Left kidney (tissue), 2 donors: ENCODE measurements around the gene PDCD1. TPM values are rescaled to one million over a fixed set of nuclear protein-coding genes. Genes with fewer than 3 reads are reported as not detected.
"Not testable (repeated sequence)": the region's sequence is repeated elsewhere in the genome, so short reads cannot be mapped to it uniquely, and the experiment has no call there.

Experiments used
- DNase-seq: peaks from one replicate; pipeline ENCODE4 v3.0.0-alpha.2; 2013
- polyA plus RNA-seq: library from polyadenylated mRNA; unstranded; fragments of 120-200 nt; gene quantifications from one replicate; pipeline ENCODE4 v1.2.1, GENCODE V29; 2013; ENCODE audit not compliant: insufficient read length

Gene PDCD1
- polyA plus RNA-seq, 1 donor = 0.13 TPM

- DNase-seq = no peak
These were observed 23.1 kb downstream of the PDCD1 start for GRCh38 chr2:241835611-241836010.

- DNase-seq = no peak
These were observed 24.0 kb downstream of the PDCD1 start for GRCh38 chr2:241834527-241835210.

DNA sequence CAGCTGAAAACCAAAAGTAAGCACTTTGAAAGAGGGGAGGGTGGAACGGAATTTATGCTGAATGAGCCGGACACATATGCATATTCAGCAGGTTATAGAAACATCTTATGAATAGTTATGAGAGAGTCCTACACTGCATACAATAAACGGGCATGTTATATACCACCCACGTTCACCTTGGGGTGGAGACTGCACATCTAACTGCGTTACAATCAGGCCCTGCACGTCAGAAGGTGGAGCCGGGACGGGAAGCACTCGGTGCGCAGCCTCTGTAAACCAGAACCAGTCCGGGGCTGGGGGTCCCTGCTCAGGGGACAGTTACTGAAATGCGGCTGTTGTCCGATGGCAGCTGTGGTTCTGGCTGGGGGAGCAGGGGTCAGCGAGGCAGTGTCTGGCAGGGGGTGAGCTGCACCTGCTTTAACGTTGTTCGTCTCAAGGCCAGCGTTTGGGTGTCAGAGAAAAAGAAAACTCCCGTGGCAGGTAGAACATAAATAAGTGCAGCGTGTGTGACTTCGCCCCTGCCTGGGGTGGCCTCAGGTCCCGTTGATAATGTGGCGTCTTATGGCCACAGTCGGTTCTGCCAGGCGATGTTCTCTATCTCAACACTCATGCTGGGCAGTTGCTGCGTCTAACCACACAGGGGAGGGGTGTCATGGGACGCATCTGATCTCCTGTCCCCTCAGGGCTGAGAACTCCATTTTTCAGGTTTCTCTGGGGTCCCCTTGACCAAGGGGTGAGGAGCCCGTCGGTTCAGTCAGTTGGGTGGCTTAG is 24.8 kb downstream of the PDCD1 start:
- not testable (repeated sequence) for DNase-seq

DNA sequence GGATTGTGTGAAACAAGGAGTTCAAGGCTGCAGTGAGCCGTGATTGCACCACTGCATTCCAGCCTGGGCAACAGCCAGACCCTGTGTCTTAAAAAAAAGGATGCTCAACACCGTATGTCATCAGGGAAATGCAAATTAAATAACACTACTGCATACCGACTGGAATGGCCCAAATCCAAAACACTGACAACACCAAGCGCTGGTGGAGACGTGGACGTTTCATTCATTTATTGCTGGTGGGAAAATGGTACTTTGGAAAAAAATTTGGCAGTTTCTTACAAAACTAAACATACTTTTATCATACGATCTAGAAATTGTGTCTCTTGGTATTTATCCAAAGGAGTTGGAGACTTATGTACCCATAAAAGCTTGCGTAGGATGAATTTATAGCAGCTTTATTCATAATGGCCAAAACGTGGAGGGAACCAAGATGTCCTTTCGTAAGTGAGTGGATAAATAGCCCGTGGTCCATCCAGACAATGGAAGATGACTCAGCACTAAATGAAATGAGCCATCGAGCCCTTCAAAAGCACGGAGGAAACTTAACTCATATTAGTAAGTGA is 25.5 kb downstream of the PDCD1 start:
- no peak for DNase-seq

- DNase-seq = no peak
These were observed 31.3 kb downstream of the PDCD1 start for GRCh38 chr2:241827394-241827793.

GRCh38 chr2:241823531-241824437 is 34.9 kb downstream of the PDCD1 start:
- DNase-seq = not testable (repeated sequence)

DNA sequence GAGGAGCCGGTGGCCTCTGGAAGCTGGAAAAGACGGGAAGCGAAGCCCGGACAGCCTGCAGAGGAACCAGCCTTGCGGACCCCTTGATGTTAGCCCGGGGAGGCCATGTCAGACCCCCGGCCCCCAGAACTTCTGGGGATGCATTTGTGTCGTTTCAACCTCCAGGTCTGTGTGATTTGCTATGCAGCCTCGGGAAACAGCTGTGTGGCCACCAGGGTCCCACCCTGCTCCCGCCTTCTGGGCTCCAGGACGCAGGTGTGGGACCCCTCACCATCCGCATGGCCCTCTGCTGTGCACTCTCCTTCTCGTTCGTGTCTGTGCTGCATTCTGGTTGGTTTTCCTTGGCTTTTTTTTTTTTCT is 36.5 kb downstream of the PDCD1 start:
- DNase-seq = no peak

GRCh38 chr2:241821460-241822263 is 37.0 kb downstream of the PDCD1 start:
- DNase-seq = no peak

GRCh38 chr2:241820625-241821384 is 37.9 kb downstream of the PDCD1 start:
- DNase-seq = no peak

GRCh38 chr2:241819947-241820624 is 38.6 kb downstream of the PDCD1 start:
- DNase-seq = not testable (repeated sequence)

GRCh38 chr2:241818943-241819270 is 39.8 kb downstream of the PDCD1 start:
- no peak for DNase-seq

DNA sequence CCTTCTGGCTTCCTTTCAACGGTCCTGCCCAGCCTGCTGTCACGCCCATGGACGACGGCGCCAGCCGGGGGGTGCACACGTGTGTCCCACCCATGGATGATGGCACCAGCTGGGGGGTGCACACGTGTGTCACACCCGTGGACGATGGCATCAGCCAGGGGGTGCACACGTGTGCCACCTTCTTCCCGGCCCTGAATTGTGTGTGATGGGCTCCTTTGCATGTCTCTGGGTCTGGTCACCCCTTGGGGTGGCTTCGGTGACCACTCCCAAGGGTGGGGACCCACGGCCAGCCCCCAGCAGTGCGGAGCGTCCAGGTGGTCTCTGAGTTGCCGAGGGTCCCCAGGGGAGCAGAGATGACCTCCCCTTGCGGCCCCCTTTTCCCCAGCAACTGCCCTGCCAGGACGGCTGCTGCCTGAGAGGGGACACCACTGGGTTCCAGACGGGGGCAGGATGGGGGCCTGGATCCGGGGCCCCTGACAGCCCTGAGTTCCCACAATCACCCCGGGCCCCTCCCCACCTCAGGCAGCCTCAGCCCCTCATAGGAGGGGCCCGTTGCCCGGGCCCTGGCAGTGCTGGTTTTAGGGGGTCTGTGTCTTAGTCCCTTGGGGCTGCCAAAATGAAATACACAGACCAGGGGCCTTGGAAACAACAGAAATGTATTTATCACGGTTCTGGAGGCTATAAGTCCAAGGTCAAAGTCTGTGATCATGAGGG is 40.3 kb downstream of the PDCD1 start:
- no peak for DNase-seq

- not testable (repeated sequence) for DNase-seq
These were observed 40.9 kb downstream of the PDCD1 start for GRCh38 chr2:241817821-241818215.

DNA sequence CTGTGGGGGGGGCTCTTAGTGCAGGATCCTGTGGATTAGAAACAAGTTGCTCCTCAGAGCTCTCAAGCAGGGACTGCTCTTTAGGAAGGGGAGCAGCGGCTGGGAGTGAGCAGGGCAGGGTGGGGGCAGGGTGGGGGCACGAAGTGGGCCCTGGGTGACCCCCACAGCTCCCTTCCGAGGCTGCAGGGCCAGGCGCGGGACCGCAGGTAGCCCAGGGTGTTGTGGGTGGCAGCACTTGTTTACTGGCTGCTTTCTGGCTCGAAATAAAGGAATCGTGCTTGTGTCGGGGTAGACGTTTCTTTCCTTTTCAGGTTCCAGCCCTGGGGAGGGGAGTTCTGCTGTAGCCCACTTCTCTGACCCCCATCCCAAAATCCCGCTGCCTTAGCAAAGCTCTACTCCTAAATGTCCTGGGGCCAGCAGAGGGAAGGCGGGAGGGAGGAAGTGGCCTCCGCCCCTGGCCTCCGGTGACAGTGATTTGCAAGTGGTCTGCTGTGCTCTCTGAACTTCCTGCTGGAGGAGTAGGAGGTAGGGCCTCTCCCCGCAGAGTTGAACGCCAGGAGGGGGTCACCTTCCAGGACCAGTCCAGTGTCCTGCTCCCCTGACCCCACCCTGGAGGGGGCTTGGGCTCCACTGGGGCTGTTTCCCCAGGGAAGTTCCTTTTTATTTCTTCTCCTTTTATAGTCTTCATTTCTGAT is 41.4 kb downstream of the PDCD1 start:
- DNase-seq = no peak

DNA sequence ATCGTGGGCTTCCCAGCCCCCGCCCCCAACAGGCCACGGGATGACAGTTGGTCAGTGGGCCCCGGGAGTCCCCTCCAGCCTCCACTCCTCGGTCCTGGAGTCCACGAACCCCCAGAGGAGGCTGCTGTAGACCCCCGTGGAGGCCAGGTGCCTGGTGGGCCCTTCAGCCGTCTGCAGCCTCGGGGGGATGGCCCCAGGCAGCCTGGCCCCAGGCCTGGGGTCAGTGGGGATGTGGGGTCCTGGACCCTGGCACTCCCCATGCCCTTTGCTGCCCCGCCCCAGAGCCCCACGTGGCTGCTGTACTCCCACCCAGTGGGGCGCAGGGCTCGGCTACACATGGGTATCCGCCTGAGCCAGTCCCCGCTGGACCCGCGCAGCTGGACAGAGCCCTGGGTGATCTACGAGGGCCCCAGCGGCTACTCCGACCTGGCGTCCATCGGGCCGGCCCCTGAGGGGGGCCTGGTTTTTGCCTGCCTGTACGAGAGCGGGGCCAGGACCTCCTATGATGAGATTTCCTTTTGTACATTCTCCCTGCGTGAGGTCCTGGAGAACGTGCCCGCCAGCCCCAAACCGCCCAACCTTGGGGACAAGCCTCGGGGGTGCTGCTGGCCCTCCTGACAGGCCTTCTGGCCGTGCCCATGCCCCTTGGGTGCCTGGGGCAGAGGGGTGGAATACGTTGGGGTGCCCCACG is 42.1 kb downstream of the PDCD1 start:
- DNase-seq = no peak

GRCh38 chr2:241815477-241816430 is 42.9 kb downstream of the PDCD1 start:
- DNase-seq = no peak
